Cardiac fibroblast (primary cell): ENCODE results near the gene ARFRP1.

Experiments
- DNase-seq, 2 donors: peaks; one replicate each; pipeline versions ENCODE4 v3.0.0 to v3.0.0-alpha.2; 2010; ENCODE audit warnings: low read depth in 2 of 2
- H3K4me3 ChIP-seq, 2 donors: replicated peaks in 1 of 2; 1 replicate in 1 of 2; 2 replicates in 1 of 2; pipeline ENCODE4 v1.5.1; 2011; ENCODE audit warnings: low read depth in 2 of 2, low read length in 2 of 2, mild to moderate bottlenecking in 2 of 2, moderate library complexity in 1 of 2
- TF ChIP-seq, protein P1 (sequence below): IDR thresholded peaks from one replicate; pipeline ENCODE4 v1.5.1; 2011; ENCODE audit warnings: low read depth, mild to moderate bottlenecking, low read length, inconsistent platforms

ARFRP1 gene

DNA sequence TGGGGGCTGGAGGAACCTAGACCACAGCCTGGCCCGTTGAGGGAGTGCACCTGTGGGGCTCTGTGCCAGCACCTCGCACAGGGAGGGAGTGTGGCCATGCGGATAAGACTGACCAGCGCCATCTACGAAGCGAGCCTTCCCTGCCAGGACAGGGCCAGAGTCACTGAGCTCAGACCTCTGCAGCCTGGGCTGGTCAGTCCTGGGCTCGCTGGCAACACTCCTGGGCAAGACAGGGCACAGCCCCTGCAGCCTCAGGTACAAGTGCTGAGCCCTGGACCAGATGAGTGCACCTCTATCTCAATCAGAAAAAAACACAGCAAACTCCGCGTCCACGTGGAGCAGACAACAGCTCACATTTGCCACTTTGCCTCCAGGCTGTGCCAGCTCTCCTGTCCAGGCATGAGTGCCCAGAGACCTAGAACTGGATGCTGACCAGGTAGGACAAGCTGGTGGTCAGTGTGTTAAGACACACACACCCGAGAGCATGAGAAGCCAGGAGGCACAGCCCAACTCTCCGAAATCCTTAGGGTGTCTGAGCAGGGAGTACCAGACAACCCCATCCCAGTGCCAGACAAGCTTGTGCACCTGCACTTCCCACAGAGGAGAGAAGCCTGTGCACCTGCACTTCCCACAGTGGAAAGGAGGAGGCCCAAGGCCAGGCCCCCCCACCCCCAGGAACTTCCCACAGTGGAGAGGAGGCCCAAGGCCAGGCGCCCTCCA, 4.9 kb downstream of the ARFRP1 start:
- TF ChIP-seq, protein P1, sequence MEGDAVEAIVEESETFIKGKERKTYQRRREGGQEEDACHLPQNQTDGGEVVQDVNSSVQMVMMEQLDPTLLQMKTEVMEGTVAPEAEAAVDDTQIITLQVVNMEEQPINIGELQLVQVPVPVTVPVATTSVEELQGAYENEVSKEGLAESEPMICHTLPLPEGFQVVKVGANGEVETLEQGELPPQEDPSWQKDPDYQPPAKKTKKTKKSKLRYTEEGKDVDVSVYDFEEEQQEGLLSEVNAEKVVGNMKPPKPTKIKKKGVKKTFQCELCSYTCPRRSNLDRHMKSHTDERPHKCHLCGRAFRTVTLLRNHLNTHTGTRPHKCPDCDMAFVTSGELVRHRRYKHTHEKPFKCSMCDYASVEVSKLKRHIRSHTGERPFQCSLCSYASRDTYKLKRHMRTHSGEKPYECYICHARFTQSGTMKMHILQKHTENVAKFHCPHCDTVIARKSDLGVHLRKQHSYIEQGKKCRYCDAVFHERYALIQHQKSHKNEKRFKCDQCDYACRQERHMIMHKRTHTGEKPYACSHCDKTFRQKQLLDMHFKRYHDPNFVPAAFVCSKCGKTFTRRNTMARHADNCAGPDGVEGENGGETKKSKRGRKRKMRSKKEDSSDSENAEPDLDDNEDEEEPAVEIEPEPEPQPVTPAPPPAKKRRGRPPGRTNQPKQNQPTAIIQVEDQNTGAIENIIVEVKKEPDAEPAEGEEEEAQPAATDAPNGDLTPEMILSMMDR: no peak
- H3K4me3 ChIP-seq: no peak overlapping the region
- DNase-seq: no peak

DNA sequence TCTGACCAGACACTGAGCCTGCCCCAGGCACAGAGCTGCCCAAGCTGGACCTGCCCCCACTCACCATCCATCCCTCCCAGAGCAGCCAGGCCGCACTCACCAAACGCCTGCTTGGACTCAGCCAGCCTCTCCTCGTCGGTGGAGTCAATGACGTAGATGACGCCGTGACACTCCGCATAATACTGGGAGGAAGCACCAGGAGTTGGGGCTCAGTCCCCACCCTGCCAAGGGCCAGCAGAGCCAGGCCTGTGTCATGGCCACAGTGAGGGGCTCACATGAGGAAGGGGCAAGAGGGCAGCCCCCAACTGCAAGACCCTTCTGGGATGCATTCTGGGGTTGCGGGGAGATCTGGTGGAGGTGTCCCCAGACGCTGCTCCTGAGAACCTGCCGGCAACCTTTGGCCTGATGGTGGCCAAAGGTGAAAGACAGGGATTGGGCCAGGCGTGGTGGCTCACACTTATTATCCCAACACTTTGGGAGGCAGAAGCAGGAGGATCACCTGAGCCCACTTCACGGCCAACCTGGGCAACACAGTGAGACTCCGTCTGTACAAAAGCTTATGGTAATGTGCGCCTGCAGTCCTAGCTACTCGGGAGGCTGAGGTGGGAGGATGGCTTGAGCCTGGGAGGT, 5.6 kb downstream of the ARFRP1 start:
- DNase-seq: no peak
- TF ChIP-seq, protein P1: no peak
- no peak overlapping the region for H3K4me3 ChIP-seq

DNA sequence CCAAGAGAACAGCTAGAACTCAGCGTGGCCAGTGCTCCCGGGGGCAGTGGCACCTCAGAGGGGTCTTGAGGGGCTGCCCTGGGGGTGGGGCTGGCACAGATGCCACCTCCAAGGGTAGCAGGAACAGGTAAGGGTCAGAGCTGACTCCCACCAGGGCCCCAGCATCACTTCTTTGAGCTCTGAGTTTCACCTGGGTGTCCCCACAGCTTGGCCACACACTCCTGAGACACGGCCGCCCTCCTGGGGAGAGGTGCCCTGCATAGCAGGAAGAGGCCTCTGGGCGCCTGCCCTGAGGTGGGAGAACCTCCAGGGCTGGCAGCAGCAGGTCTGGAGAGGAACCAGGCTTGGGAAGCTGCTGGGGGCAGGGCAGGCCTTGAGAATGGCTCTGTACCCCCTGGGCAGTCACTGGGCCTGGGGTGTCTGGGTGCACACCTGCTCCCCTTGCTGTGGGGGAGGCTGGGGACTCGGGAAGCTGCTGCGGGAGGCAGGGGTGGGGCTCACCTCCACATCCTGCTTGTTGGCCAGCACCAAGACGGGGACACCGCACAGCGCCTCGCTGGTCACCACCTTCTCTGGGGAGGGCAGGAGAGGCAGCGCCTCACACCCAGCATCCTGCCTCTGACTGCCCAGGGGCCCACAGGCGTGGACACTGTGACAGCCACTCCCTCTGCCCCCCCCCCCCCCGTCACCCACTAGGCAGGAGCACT, 6.3 kb downstream of the ARFRP1 start:
- no peak for DNase-seq
- TF ChIP-seq, protein P1: no peak
- H3K4me3 ChIP-seq: no peak overlapping the region

DNA sequence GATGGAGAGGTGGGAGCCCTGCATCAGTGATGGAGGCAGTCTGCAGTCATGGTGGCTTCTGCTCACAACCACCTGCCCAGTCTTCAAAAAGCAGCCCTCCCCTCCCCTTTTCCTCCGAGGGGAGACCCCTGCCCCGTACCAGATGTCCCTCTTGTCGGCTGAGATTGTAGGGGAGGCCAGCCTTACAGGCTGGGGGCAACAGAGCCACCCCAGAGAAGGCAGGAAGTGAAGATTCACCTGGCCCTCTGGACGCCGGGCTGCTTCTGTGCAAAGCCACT, 6.8 kb downstream of the ARFRP1 start:
- TF ChIP-seq, protein P1: no peak
- DNase-seq: no peak
- no peak overlapping the region for H3K4me3 ChIP-seq

DNA sequence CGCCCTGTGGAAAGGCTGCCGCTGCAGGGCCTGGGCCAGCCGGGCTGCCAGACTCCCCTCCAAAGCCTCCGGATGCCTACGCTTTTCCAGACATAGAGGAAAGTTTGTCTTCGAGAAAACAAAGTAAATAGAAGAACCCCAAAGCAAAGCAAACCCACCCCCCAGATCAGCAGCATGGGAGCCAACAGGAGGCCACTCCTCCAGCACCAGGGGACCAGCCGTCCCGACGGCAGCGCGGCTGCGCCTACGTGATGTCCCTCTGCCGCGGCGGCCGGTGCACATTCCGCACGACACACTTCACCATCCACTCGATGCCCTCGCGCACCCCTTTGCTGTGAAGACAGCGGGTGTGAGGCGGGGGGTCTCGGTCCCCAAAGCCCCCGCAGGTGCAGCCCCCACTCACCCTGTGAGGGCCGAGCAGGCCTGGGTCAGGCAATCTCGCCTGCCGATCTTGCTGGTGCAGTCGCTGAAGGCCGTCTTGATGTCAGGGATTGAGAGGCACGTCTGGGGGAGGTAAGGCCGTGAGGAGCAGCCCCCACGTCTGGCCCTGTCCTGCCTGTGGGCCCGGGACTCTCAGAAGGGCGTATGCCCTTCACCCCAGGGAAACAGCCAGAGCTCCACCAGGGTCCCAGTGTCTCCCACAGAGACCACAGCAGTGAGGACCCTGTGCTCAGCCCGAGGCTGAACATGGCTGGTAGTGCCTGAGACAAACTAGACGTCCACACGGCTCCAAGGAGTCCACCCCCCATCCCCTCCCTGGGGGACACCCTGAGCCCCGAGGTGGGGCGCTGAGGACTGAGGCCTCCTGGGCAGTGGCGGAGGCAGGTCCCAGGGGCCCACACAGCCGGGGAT, 7.4 kb downstream of the ARFRP1 start:
- DNase-seq: no peak
- TF ChIP-seq, protein P1: no peak
- no peak overlapping the region for H3K4me3 ChIP-seq

DNA sequence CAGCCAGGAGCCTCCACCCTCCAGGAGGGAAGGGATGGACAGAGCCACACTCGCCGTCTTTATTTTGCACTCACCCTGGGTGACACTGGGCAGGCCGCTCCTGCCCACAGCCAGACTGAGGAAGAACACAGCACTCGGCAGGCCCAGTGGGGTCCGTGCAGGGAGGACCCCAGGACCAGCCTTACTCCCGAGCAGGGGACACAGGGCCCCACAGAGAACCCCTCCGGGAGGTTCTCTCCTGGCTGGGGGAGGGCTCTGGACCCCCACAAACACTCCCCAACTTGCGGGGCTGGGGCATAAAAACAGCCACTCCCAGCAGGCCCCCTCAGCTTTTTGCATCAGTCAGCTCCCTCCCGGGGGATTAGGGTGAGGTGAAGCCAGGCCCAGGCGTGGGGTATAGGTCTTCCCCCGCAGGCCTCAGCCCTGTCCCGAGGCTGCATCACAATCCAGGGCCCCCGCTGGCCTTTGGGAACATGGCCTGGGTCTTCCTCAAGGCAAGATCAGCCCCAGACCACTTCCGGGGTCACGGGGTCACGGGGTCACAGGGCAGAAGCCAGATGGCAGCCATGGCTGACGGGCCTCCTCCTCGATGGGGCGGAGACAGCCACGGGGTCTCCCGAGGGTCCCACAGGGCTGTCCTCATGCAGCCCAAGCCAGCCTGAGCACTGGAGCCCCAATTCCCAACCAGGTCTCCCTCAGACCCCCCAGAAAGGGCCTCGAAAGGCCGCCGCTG, 8.1 kb downstream of the ARFRP1 start:
- no peak overlapping the region for H3K4me3 ChIP-seq
- DNase-seq: no peak
- TF ChIP-seq, protein P1: no peak
